ENCODE data around the gene FAM163A.
"Not testable (repeated sequence)": the region's sequence is repeated elsewhere in the genome, so short reads cannot be mapped to it uniquely, and the experiment has no call there.

The FAM163A gene

GRCh38 chr1:179798213-179798863, 55.2 kb downstream of the FAM163A start:
- Histone ChIP-seq H3K36me3 (ENCODE audit: control insufficient read depth, low read depth, low read length) (no peaks in the 10 kb centered on the region), H3K9me3 (ENCODE audit: control insufficient read depth, low read depth, low read length) (no peaks in the 10 kb centered on the region), H3K4me1 (ENCODE audit: control insufficient read depth, low read depth, low read length) (peaks cover 4% of the 10 kb centered on the region), H3K27ac (ENCODE audit: low read length) (no peak overlapping the region), H3K27me3 (ENCODE audit: control insufficient read depth, insufficient read depth, low read length) (no peaks in the 10 kb centered on the region), H3K9ac (ENCODE audit: low read length) (no peak overlapping the region), H3K4me3 (ENCODE audit: low read length) (no peak overlapping the region)

DNA sequence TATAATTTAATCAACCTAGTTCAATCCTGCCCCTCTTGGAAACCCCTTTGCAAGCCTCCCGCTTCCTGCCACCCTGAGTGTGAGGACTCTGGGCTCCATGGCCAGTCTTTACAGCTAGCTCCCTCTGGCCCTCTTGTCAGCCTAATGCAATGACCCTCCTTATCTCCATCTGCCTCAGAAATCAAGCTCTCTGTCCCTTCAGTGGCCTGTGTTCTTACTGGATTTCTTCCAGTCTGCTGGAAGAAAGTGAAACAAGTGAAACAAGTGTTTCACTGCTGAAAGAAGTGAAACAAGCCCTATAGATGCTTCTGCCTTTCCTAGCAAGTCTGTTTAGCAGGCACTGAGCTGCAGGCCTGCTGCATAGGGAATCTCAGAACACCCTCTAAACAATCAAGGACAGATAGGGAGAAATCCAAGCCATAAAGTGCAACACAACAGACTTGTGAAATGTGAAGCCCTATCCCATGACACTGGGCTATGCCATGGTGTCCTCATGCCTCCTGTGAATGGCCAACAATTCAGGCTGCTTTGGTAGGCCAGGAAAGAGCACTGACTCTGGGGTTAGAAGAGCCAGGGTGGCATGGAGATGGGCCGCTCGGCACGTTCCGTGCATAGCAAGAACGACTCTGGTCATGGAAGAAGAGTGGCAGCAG, 55.9 kb downstream of the FAM163A start:
- Histone ChIP-seq H3K9ac (ENCODE audit: low read length) (no peak overlapping the region), H3K4me1 (ENCODE audit: control insufficient read depth, low read depth, low read length) (peaks cover 4% of the 10 kb centered on the region), H3K9me3 (ENCODE audit: control insufficient read depth, low read depth, low read length) (no peaks in the 10 kb centered on the region), H3K27me3 (ENCODE audit: control insufficient read depth, insufficient read depth, low read length) (no peaks in the 10 kb centered on the region), H3K4me3 (ENCODE audit: low read length) (no peak overlapping the region), H3K27ac (ENCODE audit: low read length) (no peak overlapping the region), H3K36me3 (ENCODE audit: control insufficient read depth, low read depth, low read length) (no peaks in the 10 kb centered on the region)

GRCh38 chr1:179800481-179800880, 57.4 kb downstream of the FAM163A start:
- Histone ChIP-seq H3K9me3 (ENCODE audit: control insufficient read depth, low read depth, low read length) (no peaks in the 10 kb centered on the region), H3K27me3 (ENCODE audit: control insufficient read depth, insufficient read depth, low read length) (no peaks in the 10 kb centered on the region), H3K36me3 (ENCODE audit: control insufficient read depth, low read depth, low read length) (no peaks in the 10 kb centered on the region)

DNA sequence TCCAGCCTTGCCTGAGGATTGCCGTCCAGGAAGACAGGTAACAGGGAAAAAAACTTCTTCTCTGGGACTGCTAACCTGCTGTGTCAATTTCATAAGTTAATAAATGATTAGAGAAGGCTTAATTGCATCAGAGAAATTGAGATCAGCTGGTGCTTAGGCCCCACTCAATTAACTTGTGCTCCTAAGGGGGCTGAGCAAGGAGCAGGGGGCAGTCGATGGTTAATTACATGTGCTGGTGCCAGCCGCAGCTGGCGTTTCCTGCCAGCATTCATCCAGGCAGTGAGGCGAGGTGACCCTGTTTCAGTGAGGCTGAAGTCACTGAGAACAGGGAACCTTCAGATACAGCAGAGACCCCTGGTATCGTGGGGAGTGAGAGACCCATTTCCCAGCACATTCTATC, 60.0 kb downstream of the FAM163A start:
- Histone ChIP-seq H3K9me3 (ENCODE audit: control insufficient read depth, low read depth, low read length) (no peaks in the 10 kb centered on the region), H3K27me3 (ENCODE audit: control insufficient read depth, insufficient read depth, low read length) (no peaks in the 10 kb centered on the region), H3K36me3 (ENCODE audit: control insufficient read depth, low read depth, low read length) (no peaks in the 10 kb centered on the region), H3K4me1 (ENCODE audit: control insufficient read depth, low read depth, low read length) (no peaks in the 10 kb centered on the region), H3K27ac (ENCODE audit: low read length) (no peak overlapping the region), H3K4me3 (ENCODE audit: low read length) (no peak overlapping the region), H3K9ac (ENCODE audit: low read length) (no peak overlapping the region)

More at GRCh38 chr1:179800481-179800880, 57.4 kb downstream of the FAM163A start:
- Histone ChIP-seq H3K4me1 (ENCODE audit: control insufficient read depth, low read depth, low read length) (no peaks in the 10 kb centered on the region), H3K4me3 (ENCODE audit: low read length) (no peak overlapping the region), H3K9ac (ENCODE audit: low read length) (no peak overlapping the region), H3K27ac (ENCODE audit: low read length) (no peak overlapping the region)

DNA sequence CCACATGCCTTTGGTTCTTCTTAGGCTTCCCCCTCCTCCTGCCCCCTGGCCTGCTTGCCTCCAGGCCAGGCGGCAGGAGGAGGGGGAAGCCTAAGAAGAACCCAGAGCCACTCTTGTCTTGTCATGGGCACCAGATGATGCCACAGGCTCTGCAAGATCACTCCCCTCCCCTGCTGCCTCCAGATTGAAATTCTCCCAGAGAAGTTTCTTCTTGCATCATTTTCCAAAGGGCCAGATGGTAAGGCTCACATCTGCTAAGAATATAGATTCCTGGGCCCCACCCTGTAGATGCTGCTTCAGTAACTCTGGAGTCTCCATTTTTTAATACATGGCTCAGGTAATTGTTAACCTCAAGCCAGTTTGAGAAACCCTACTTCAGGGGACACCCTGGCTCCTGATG, 60.8 kb downstream of the FAM163A start:
- no peaks in the 10 kb centered on the region for H3K36me3 ChIP-seq (ENCODE audit: control insufficient read depth, low read depth, low read length)
- H3K9ac ChIP-seq (ENCODE audit: low read length) = no peak overlapping the region
- H3K4me3 ChIP-seq (ENCODE audit: low read length) = no peak overlapping the region
- H3K4me1 ChIP-seq (ENCODE audit: control insufficient read depth, low read depth, low read length) = no peaks in the 10 kb centered on the region
- no peak overlapping the region for H3K27ac ChIP-seq (ENCODE audit: low read length)
- no peaks in the 10 kb centered on the region for H3K9me3 ChIP-seq (ENCODE audit: control insufficient read depth, low read depth, low read length)
- H3K27me3 ChIP-seq (ENCODE audit: control insufficient read depth, insufficient read depth, low read length) = no peaks in the 10 kb centered on the region

DNA sequence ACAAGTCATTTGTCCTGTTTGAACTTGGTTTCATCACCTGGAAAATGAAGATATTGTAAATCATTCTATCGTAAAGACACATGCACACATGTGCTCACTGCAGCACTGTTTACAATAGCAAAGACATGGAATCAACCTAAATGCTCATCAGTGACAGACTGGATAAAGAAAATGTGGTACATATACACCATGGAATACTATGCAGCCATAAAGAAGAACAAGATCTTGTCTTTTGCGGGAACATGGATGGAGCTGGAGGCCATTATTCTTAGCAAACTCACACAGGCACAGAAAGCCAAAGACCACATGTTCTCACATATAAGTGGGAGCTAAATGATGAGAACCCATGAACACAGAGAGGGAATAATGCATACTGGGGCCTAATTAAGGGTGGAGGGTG, 61.3 kb downstream of the FAM163A start:
- not testable (repeated sequence) for H3K27me3 ChIP-seq (ENCODE audit: control insufficient read depth, insufficient read depth, low read length); H3K27ac ChIP-seq (ENCODE audit: low read length); H3K4me1 ChIP-seq (ENCODE audit: control insufficient read depth, low read depth, low read length); H3K4me3 ChIP-seq (ENCODE audit: low read length); H3K9ac ChIP-seq (ENCODE audit: low read length); H3K36me3 ChIP-seq (ENCODE audit: control insufficient read depth, low read depth, low read length); H3K9me3 ChIP-seq (ENCODE audit: control insufficient read depth, low read depth, low read length)

- no peaks in the 10 kb centered on the region for H3K9me3 ChIP-seq (ENCODE audit: control insufficient read depth, low read depth, low read length)
- H3K36me3 ChIP-seq (ENCODE audit: control insufficient read depth, low read depth, low read length) = no peaks in the 10 kb centered on the region
- no peak overlapping the region for H3K4me3 ChIP-seq (ENCODE audit: low read length)
- no peaks in the 10 kb centered on the region for H3K27me3 ChIP-seq (ENCODE audit: control insufficient read depth, insufficient read depth, low read length)
- no peaks in the 10 kb centered on the region for H3K4me1 ChIP-seq (ENCODE audit: control insufficient read depth, low read depth, low read length)
- no peak overlapping the region for H3K9ac ChIP-seq (ENCODE audit: low read length)
- H3K27ac ChIP-seq (ENCODE audit: low read length) = no peak overlapping the region
These were observed 62.5 kb downstream of the FAM163A start for GRCh38 chr1:179805291-179806195.

DNA sequence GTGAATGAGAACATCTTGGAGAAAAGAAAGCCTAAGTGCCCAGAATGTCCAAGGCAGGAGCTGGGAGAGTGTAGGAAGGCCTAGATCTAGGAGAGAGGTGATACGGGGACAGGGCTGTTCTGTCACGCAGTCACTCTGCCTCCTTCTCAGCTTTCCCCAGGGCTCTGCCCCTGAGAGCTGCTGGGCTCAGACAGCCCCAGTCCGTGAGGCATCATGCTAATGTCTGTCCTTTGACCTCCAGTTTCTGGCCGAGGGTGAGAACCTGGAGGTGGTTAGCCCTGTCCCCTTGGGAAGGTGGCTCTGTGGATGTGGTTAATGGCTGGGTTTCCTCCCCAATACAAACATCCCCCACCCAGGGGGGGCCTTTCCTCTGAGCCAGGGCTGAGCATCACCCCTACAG, 63.2 kb downstream of the FAM163A start:
- H3K36me3 ChIP-seq (ENCODE audit: control insufficient read depth, low read depth, low read length) = no peaks in the 10 kb centered on the region
- no peaks in the 10 kb centered on the region for H3K4me1 ChIP-seq (ENCODE audit: control insufficient read depth, low read depth, low read length)
- H3K27ac ChIP-seq (ENCODE audit: low read length) = no peak overlapping the region
- no peaks in the 10 kb centered on the region for H3K27me3 ChIP-seq (ENCODE audit: control insufficient read depth, insufficient read depth, low read length)
- no peaks in the 10 kb centered on the region for H3K9me3 ChIP-seq (ENCODE audit: control insufficient read depth, low read depth, low read length)
- no peak overlapping the region for H3K9ac ChIP-seq (ENCODE audit: low read length)
- H3K4me3 ChIP-seq (ENCODE audit: low read length) = no peak overlapping the region

- Histone ChIP-seq H3K4me3 (ENCODE audit: low read length) (no peak overlapping the region), H3K4me1 (ENCODE audit: control insufficient read depth, low read depth, low read length) (no peaks in the 10 kb centered on the region), H3K27ac (ENCODE audit: low read length) (no peak overlapping the region), H3K36me3 (ENCODE audit: control insufficient read depth, low read depth, low read length) (no peaks in the 10 kb centered on the region), H3K9me3 (ENCODE audit: control insufficient read depth, low read depth, low read length) (no peaks in the 10 kb centered on the region), H3K9ac (ENCODE audit: low read length) (no peak overlapping the region), H3K27me3 (ENCODE audit: control insufficient read depth, insufficient read depth, low read length) (no peaks in the 10 kb centered on the region)
These were observed 64.2 kb downstream of the FAM163A start for GRCh38 chr1:179807291-179807690.

DNA sequence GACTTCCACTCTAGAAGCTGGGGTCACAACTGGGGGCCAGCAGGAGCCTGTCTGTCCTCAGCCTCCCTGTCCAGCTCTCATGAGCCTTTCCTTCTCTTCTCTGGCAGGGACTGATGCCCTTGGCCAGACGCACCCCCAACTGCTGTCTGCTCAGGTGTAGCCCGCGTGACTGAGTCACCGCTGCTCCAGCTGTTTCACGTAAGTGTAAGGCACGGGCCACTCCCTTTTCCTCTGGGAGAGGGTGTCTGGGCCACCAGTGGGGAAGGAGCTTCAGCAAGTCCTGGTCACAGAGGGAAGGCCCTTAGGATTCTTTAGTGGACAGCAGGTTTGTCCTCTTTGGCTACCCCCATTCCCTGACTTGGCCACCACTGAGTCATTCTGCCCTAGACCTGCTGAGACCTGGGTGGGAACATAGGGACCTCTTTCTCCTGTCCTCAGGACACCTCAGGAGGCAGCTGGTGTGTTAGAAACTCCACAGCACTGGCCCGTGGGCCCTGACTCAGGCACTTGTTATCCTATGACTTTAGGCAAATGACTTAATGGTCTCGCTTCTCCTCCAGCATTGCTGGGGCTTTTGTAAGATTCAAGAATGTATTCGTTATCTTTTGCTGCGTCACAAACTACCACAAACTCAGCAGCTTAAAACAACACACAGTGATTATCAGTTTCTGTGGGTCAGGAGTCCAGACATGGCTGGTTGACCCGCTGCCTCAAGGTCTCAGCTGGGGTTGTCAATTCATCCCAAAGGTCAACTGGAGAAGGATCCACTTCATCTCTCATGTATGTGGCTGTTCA, 64.8 kb downstream of the FAM163A start:
- H3K36me3 ChIP-seq (ENCODE audit: control insufficient read depth, low read depth, low read length) = no peaks in the 10 kb centered on the region
- no peak overlapping the region for H3K9ac ChIP-seq (ENCODE audit: low read length)
- H3K4me1 ChIP-seq (ENCODE audit: control insufficient read depth, low read depth, low read length) = no peaks in the 10 kb centered on the region
- no peaks in the 10 kb centered on the region for H3K27me3 ChIP-seq (ENCODE audit: control insufficient read depth, insufficient read depth, low read length)
- H3K9me3 ChIP-seq (ENCODE audit: control insufficient read depth, low read depth, low read length) = no peaks in the 10 kb centered on the region
- no peak overlapping the region for H3K4me3 ChIP-seq (ENCODE audit: low read length)
- no peak overlapping the region for H3K27ac ChIP-seq (ENCODE audit: low read length)

GRCh38 chr1:179808503-179808902, 65.4 kb downstream of the FAM163A start:
- no peak overlapping the region for H3K9ac ChIP-seq (ENCODE audit: low read length)
- no peaks in the 10 kb centered on the region for H3K27me3 ChIP-seq (ENCODE audit: control insufficient read depth, insufficient read depth, low read length)
- H3K4me3 ChIP-seq (ENCODE audit: low read length) = no peak overlapping the region
- no peak overlapping the region for H3K27ac ChIP-seq (ENCODE audit: low read length)
- H3K9me3 ChIP-seq (ENCODE audit: control insufficient read depth, low read depth, low read length) = no peaks in the 10 kb centered on the region
- H3K4me1 ChIP-seq (ENCODE audit: control insufficient read depth, low read depth, low read length) = no peaks in the 10 kb centered on the region
- H3K36me3 ChIP-seq (ENCODE audit: control insufficient read depth, low read depth, low read length) = no peaks in the 10 kb centered on the region

Measured in iPS-18a (cell line).